Peyer's patch (tissue), 4 donors: ENCODE data around the gene OIT3. TPM values are rescaled to one million over a fixed set of nuclear protein-coding genes. Genes with fewer than 3 reads are reported as not detected.

Experiments used
- DNase-seq, 3 donors: peaks; one replicate each; pipeline ENCODE4 v3.0.0-alpha.2; 2017 to 2019
- H3K27ac ChIP-seq, 4 donors: fragments of 200-600 bp; sonication (generic); one replicate each; pipeline ENCODE4 v1.5.1; 2016 to 2019
- H3K27me3 ChIP-seq, 2 donors: fragments of 200-600 bp; sonication (generic); one replicate each; pipeline ENCODE4 v1.5.1; 2019
- H3K36me3 ChIP-seq, 3 donors: fragments of 200-600 bp; sonication (generic); one replicate each; pipeline ENCODE4 v1.5.1; 2016 to 2019
- H3K4me1 ChIP-seq, 4 donors: fragments of 200-600 bp; sonication (generic); one replicate each; pipeline ENCODE4 v1.5.1; 2016 to 2019
- H3K4me3 ChIP-seq, 4 donors: fragments of 200-600 bp; sonication (generic); 1 replicate in 3 of 4; 2 replicates in 1 of 4; pipeline ENCODE4 v1.5.1; 2016 to 2019; ENCODE audit warnings: mild to moderate bottlenecking in 1 of 4
- H3K9me3 ChIP-seq, 4 donors: fragments of 200-600 bp; sonication (generic); one replicate each; pipeline ENCODE4 v1.5.1; 2016 to 2019; ENCODE audit warnings: mild to moderate bottlenecking in 1 of 4
- POLR2A ChIP-seq, 2 donors: fragments of 450-650 bp; IDR thresholded peaks; one replicate each; pipeline ENCODE4 v1.5.1; 2017; ENCODE audit warnings: antibody characterized with exemption in 2 of 2, mild to moderate bottlenecking in 2 of 2, moderate library complexity in 2 of 2
- total RNA-seq, 4 donors: library from RNA; depleted of rRNA; stranded (reverse); fragments of >200 nt; gene quantifications; one replicate each; pipeline ENCODE4 v1.1.0, GENCODE V29; 2016
- TF ChIP-seq, protein P1 (sequence below), 6 experiments: fragments of 450-650 bp in 4 of 6; fragments of 200-600 bp in 2 of 6; sonication (generic) in 1 of 6; IDR thresholded peaks; one replicate each; pipeline ENCODE4 v1.5.1; 2017 to 2019; ENCODE audit warnings: antibody characterized with exemption in 6 of 6, mild to moderate bottlenecking in 3 of 6, moderate library complexity in 1 of 6

The OIT3 gene
- total RNA-seq, 4 donors from 2014 or later, result 0.40 to 0.76 TPM; not detected in 2

- no peak for TF ChIP-seq POLR2A (IDR thresholded peaks at IDR 0.05)
- TF ChIP-seq, protein P1, sequence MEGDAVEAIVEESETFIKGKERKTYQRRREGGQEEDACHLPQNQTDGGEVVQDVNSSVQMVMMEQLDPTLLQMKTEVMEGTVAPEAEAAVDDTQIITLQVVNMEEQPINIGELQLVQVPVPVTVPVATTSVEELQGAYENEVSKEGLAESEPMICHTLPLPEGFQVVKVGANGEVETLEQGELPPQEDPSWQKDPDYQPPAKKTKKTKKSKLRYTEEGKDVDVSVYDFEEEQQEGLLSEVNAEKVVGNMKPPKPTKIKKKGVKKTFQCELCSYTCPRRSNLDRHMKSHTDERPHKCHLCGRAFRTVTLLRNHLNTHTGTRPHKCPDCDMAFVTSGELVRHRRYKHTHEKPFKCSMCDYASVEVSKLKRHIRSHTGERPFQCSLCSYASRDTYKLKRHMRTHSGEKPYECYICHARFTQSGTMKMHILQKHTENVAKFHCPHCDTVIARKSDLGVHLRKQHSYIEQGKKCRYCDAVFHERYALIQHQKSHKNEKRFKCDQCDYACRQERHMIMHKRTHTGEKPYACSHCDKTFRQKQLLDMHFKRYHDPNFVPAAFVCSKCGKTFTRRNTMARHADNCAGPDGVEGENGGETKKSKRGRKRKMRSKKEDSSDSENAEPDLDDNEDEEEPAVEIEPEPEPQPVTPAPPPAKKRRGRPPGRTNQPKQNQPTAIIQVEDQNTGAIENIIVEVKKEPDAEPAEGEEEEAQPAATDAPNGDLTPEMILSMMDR (IDR thresholded peaks at IDR 0.05), result no peak
- no peak for DNase-seq
- peaks cover 0 to 26% (median 0%) of the 10 kb centered on the region in 3 donors for H3K36me3 ChIP-seq
- no peaks in the 10 kb centered on the region for H3K27me3 ChIP-seq
- no peaks in the 10 kb centered on the region for H3K4me1 ChIP-seq
- no peaks in the 10 kb centered on the region for H3K9me3 ChIP-seq
- H3K4me3 ChIP-seq, result no peak overlapping the region
- no peak overlapping the region for H3K27ac ChIP-seq
These were observed 14.3 kb upstream of the OIT3 start for GRCh38 chr10:72879245-72879644.

GRCh38 chr10:72881291-72881690, 12.2 kb upstream of the OIT3 start:
- H3K36me3 ChIP-seq, result peaks cover 0 to 35% (median 0%) of the 10 kb centered on the region in 3 donors
- no peaks in the 10 kb centered on the region for H3K9me3 ChIP-seq
- no peak overlapping the region for H3K27ac ChIP-seq
- no peak overlapping the region for H3K4me3 ChIP-seq
- H3K27me3 ChIP-seq, result no peaks in the 10 kb centered on the region
- TF ChIP-seq POLR2A (IDR thresholded peaks at IDR 0.05), result no peak
- TF ChIP-seq, protein P1 (IDR thresholded peaks at IDR 0.05), result no peak
- no peaks in the 10 kb centered on the region for H3K4me1 ChIP-seq
- DNase-seq, result no peak

DNA sequence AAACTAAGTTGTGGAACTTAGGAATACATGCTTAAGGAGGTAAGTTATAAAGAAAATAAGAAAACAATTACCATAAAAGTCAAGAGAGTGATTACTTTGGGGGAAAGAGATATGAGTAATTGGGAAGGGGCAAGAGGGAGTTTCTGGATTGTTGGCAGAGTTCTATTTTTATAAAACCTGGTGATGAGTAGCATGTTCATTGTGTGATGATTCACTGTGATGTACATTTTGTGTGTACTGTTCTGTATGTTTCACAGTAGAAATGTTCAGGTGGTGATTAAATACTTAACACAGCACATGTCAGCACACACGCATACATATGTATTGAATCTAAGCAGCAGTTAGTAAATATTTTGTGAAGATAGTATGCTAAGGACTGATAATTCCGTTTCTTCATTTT, 9.7 kb upstream of the OIT3 start:
- no peaks in the 10 kb centered on the region for H3K9me3 ChIP-seq
- TF ChIP-seq, protein P1 (IDR thresholded peaks at IDR 0.05), result no peak
- no peak for TF ChIP-seq POLR2A (IDR thresholded peaks at IDR 0.05)
- DNase-seq, result no peak

GRCh38 chr10:72885953-72886352, 7.6 kb upstream of the OIT3 start:
- no peak for TF ChIP-seq POLR2A (IDR thresholded peaks at IDR 0.05)
- TF ChIP-seq, protein P1 (IDR thresholded peaks at IDR 0.05), result no peak
- Histone ChIP-seq H3K27me3 (no peaks in the 10 kb centered on the region), H3K4me3 (no peak overlapping the region), H3K9me3 (no peaks in the 10 kb centered on the region), H3K27ac (no peak overlapping the region), H3K36me3 (peaks cover 0 to 20% (median 0%) of the 10 kb centered on the region in 3 donors), H3K4me1 (no peaks in the 10 kb centered on the region)
- no peak for DNase-seq

More for the DNA sequence above, 9.7 kb upstream of the OIT3 start:
- H3K4me3 ChIP-seq, result no peak overlapping the region
- H3K4me1 ChIP-seq, result no peaks in the 10 kb centered on the region
- H3K27me3 ChIP-seq, result no peaks in the 10 kb centered on the region
- H3K27ac ChIP-seq, result no peak overlapping the region
- peaks cover 0 to 32% (median 0%) of the 10 kb centered on the region in 3 donors for H3K36me3 ChIP-seq

DNA sequence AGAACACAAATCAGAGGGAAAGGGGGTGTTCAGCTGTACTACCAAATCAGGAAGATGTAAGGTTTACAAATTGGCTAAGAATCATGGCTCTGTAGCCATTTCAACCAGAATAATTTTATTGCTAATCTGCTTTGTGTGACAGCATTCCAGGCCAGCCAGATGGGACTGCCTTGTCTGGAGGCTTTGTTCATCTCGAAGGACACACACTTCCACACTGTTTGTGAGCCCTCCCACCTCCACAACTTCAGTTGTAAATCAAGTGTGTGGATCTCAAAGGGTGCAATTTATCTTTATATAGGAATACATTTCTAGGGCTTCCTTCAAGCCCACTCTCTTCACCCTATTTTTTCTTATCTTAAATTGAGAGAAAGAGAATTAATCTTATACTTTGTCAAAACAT, 6.9 kb upstream of the OIT3 start:
- H3K36me3 ChIP-seq, result peaks cover 0 to 20% (median 0%) of the 10 kb centered on the region in 3 donors
- H3K4me3 ChIP-seq, result no peak overlapping the region
- H3K27ac ChIP-seq, result no peak overlapping the region
- no peaks in the 10 kb centered on the region for H3K27me3 ChIP-seq
- no peak for DNase-seq
- TF ChIP-seq, protein P1 (IDR thresholded peaks at IDR 0.05), result no peak
- no peak for TF ChIP-seq POLR2A (IDR thresholded peaks at IDR 0.05)
- H3K9me3 ChIP-seq, result no peaks in the 10 kb centered on the region
- no peaks in the 10 kb centered on the region for H3K4me1 ChIP-seq

GRCh38 chr10:72887043-72887442, 6.5 kb upstream of the OIT3 start:
- H3K9me3 ChIP-seq, result no peaks in the 10 kb centered on the region
- DNase-seq, result no peak
- peaks cover 0 to 20% (median 0%) of the 10 kb centered on the region in 3 donors for H3K36me3 ChIP-seq
- no peak for TF ChIP-seq POLR2A (IDR thresholded peaks at IDR 0.05)
- TF ChIP-seq, protein P1 (IDR thresholded peaks at IDR 0.05), result no peak
- no peaks in the 10 kb centered on the region for H3K4me1 ChIP-seq
- no peak overlapping the region for H3K4me3 ChIP-seq
- H3K27me3 ChIP-seq, result no peaks in the 10 kb centered on the region
- no peak overlapping the region for H3K27ac ChIP-seq
